ENCODE results near the gene ENTR1. TPM values are rescaled to one million over a fixed set of nuclear protein-coding genes. Genes with fewer than 3 reads are reported as not detected.

The ENTR1 gene
- total and polyA plus RNA-seq, 10 of the 15 experiments (the other 5 are each of a cell fraction or from before 2014, with no cell fraction given): 8.2 to 96.4 (median 41.1) TPM

GRCh38 chr9:136409557-136410455 lies 608 bp downstream of the ENTR1 start:
- in situ Hi-C loops (cut with MboI) (no loop called here), intact Hi-C loops (cut with micrococcal nuclease; ENCODE audit: unreplicated experiment) (loop anchor here (2.0 kb wide), 1 partner anchor 73 kb away; the partner anchor contains the start of gene SEC16A)
- ChIA-PET CTCF (interaction anchor here (0.6 to 2.0 kb wide), 5 partner anchors 9 to 350 kb away, joined by 3 to 21 read pairs (median 5); no protein-coding TSS in a partner anchor), RAD21 (ENCODE audit: unreplicated experiment) (interaction anchor here (1.2 kb wide), 1 partner anchor 8 kb away, joined by 3 read pairs; no protein-coding TSS in a partner anchor), SMC1A (ENCODE audit: uncharacterized antibody, unreplicated experiment) (interaction anchor here (0.8 to 1.4 kb wide), 3 partner anchors 9 to 215 kb away, joined by 3 to 4 read pairs (median 3); no protein-coding TSS in a partner anchor), POLR2A (interaction anchor here (0.7 to 1.9 kb wide), 7 partner anchors 9 to 660 kb away, joined by 3 to 11 read pairs (median 4); partner anchors contain the start of genes SAPCD2 and SNAPC4)
- FAIRE-seq (no peak), ATAC-seq (peak; percentile 59), DNase-seq (ENCODE audit: low read depth, low spot score) (no peak)
- H3K79me2 ChIP-seq (ENCODE audit: control insufficient read depth, insufficient read depth, low read length): peaks cover 55% of the 10 kb centered on the region
- peaks cover 25% of the 10 kb centered on the region for H3K4me1 ChIP-seq (ENCODE audit: control insufficient read depth, insufficient read depth, low read length)
- H3K9ac ChIP-seq (ENCODE audit: control insufficient read depth, insufficient read depth, low read length): peak overlapping the region; percentile 97
- whole genome bisulfite sequencing (ENCODE audit: insufficient coverage, insufficient replicate concordance, low lambda C conversion rate, missing lambda C conversion rate): 1% methylated on average over 47 of the region's 71 CpGs
- BruUV-seq (replicated peaks): TSS peak; percentile 68
- peak overlapping the region; percentile 81 for H3K4me3 ChIP-seq
- no peaks in the 10 kb centered on the region for H4K20me1 ChIP-seq (ENCODE audit: control insufficient read depth, insufficient read depth)
- H3K27ac ChIP-seq (ENCODE audit: control insufficient read depth, insufficient read depth): peak overlapping the region; percentile 93
- no peaks in the 10 kb centered on the region for H3K9me3 ChIP-seq (replicated peaks; ENCODE audit: control insufficient read depth, insufficient read depth, low read length)
- H3K4me2 ChIP-seq (ENCODE audit: control insufficient read depth, insufficient read depth): peak overlapping the region; percentile 99
- no peaks in the 10 kb centered on the region for H3K27me3 ChIP-seq (replicated peaks in 1 of 2; ENCODE audit: control insufficient read depth in 2 of 2, insufficient read depth in 2 of 2, low read length in 1 of 2)
- H2AFZ ChIP-seq (ENCODE audit: control insufficient read depth, low read depth, low read length): peak overlapping the region; percentile 47
- H3K36me3 ChIP-seq (ENCODE audit: control insufficient read depth in 2 of 2, insufficient read depth in 2 of 2, low read length in 1 of 2): peaks cover 14 to 24% of the 10 kb centered on the region in 2 experiments; a peak in 3 of 4 replicates
- TF ChIP-seq EP300 (IDR thresholded peaks at IDR 0.05; ENCODE audit: borderline replicate concordance in 1 of 2, control insufficient read depth in 1 of 2, low read depth in 2 of 2, low read length in 2 of 2) (no peak), SMC3 (IDR thresholded peaks at IDR 0.05; ENCODE audit: borderline replicate concordance, low read length) (no peak), JUNB (IDR thresholded peaks at IDR 0.05) (no peak), BRCA1 (IDR thresholded peaks at IDR 0.05; ENCODE audit: low read depth, low read length) (no peak), POU2F2 (IDR thresholded peaks at IDR 0.05; ENCODE audit: borderline replicate concordance, low read depth, low read length) (no peak), NR2C1 (IDR thresholded peaks at IDR 0.05) (no peak), ZBTB40 (IDR thresholded peaks at IDR 0.05; ENCODE audit: borderline replicate concordance) (no peak), ZNF24 (IDR thresholded peaks at IDR 0.05) (no peak), SMAD5 (IDR thresholded peaks at IDR 0.05; ENCODE audit: low read depth) (peak; percentile 68; the same call in 1 of the 2 replicates), ZZZ3 (IDR thresholded peaks at IDR 0.05; ENCODE audit: control insufficient read depth, insufficient read length, low read depth) (no peak), BCL11A (IDR thresholded peaks at IDR 0.05; ENCODE audit: low read depth, low read length) (no peak), EZH2 (IDR thresholded peaks at IDR 0.05; ENCODE audit: borderline replicate concordance, control insufficient read depth, low read depth, low read length) (no peak), SP1 (IDR thresholded peaks at IDR 0.05; ENCODE audit: low read depth, low read length) (no peak), LARP7 (IDR thresholded peaks at IDR 0.05) (no peak; the same call in 1 of the 2 replicates), USF1 (IDR thresholded peaks at IDR 0.05; ENCODE audit: borderline replicate concordance, extremely low read length, insufficient read depth, low read depth, low read length) (no peak), KLF5 (IDR thresholded peaks at IDR 0.05; ENCODE audit: partially characterized antibody) (no peak), IKZF1 (conservative IDR thresholded peaks at IDR 0.05) (peak; percentile 42; the same call in 1 of the 2 replicates), KDM1A (IDR thresholded peaks at IDR 0.05; ENCODE audit: borderline replicate concordance) (no peak), RELA (IDR thresholded peaks at IDR 0.05; ENCODE audit: borderline replicate concordance, partially characterized antibody) (no peak)

All from GM12878 (cell line).